Measurements from ENCODE around the gene PLAU.
"Not testable (repeated sequence)": the region's sequence is repeated elsewhere in the genome, so short reads cannot be mapped to it uniquely, and the experiment has no call there.

PLAU gene

GRCh38 chr10:73876157-73876556 is 34.8 kb upstream of the PLAU start:
- no peak for FAIRE-seq
- no peak for DNase-seq (ENCODE audit: extremely low spot score, insufficient read length, low read depth)

- FAIRE-seq: no peak
These were observed 34.4 kb upstream of the PLAU start for GRCh38 chr10:73876566-73876965.

GRCh38 chr10:73876971-73877370 is 34.0 kb upstream of the PLAU start:
- no peak for DNase-seq (ENCODE audit: extremely low spot score, insufficient read length, low read depth)
- FAIRE-seq: no peak

More at GRCh38 chr10:73876566-73876965, 34.4 kb upstream of the PLAU start:
- no peak for DNase-seq (ENCODE audit: extremely low spot score, insufficient read length, low read depth)

- DNase-seq (ENCODE audit: extremely low spot score, insufficient read length, low read depth) (no peak), FAIRE-seq (no peak)
These were observed 33.3 kb upstream of the PLAU start for GRCh38 chr10:73877533-73878160.

- FAIRE-seq: no peak
- DNase-seq (ENCODE audit: extremely low spot score, insufficient read length, low read depth): no peak
These were observed 32.6 kb upstream of the PLAU start for GRCh38 chr10:73878365-73878764.

GRCh38 chr10:73879296-73880173 is 31.4 kb upstream of the PLAU start:
- peak; percentile 88 for FAIRE-seq
- DNase-seq (ENCODE audit: extremely low spot score, insufficient read length, low read depth): peak; percentile 55

GRCh38 chr10:73881221-73881919 is 29.6 kb upstream of the PLAU start:
- FAIRE-seq (no peak), DNase-seq (ENCODE audit: extremely low spot score, insufficient read length, low read depth) (no peak)

- FAIRE-seq (no peak), DNase-seq (ENCODE audit: extremely low spot score, insufficient read length, low read depth) (no peak)
These were observed 26.9 kb upstream of the PLAU start for GRCh38 chr10:73884017-73884416.

- no peak for DNase-seq (ENCODE audit: extremely low spot score, insufficient read length, low read depth)
- peak; percentile 77 for FAIRE-seq
These were observed 24.8 kb upstream of the PLAU start for GRCh38 chr10:73886085-73886529.

- no peak for DNase-seq (ENCODE audit: extremely low spot score, insufficient read length, low read depth)
- no peak for FAIRE-seq
These were observed 24.2 kb upstream of the PLAU start for GRCh38 chr10:73886661-73887293.

GRCh38 chr10:73887294-73888039 is 23.5 kb upstream of the PLAU start:
- no peak for FAIRE-seq
- no peak for DNase-seq (ENCODE audit: extremely low spot score, insufficient read length, low read depth)

- no peak for DNase-seq (ENCODE audit: extremely low spot score, insufficient read length, low read depth)
- no peak for FAIRE-seq
These were observed 22.4 kb upstream of the PLAU start for GRCh38 chr10:73888514-73888913.

GRCh38 chr10:73889014-73889413 is 21.9 kb upstream of the PLAU start:
- DNase-seq (ENCODE audit: extremely low spot score, insufficient read length, low read depth): no peak
- peak; percentile 9 for FAIRE-seq

- FAIRE-seq: not testable (repeated sequence)
These were observed 21.5 kb upstream of the PLAU start for GRCh38 chr10:73889416-73889815.

GRCh38 chr10:73890261-73890660 is 20.7 kb upstream of the PLAU start:
- FAIRE-seq (no peak), DNase-seq (ENCODE audit: extremely low spot score, insufficient read length, low read depth) (no peak)

More at GRCh38 chr10:73889416-73889815, 21.5 kb upstream of the PLAU start:
- not testable (repeated sequence) for DNase-seq (ENCODE audit: extremely low spot score, insufficient read length, low read depth)

- DNase-seq (ENCODE audit: extremely low spot score, insufficient read length, low read depth); FAIRE-seq: not testable (repeated sequence)
These were observed 20.1 kb upstream of the PLAU start for GRCh38 chr10:73890830-73891229.

GRCh38 chr10:73891540-73891939 is 19.4 kb upstream of the PLAU start:
- DNase-seq (ENCODE audit: extremely low spot score, insufficient read length, low read depth) (no peak), FAIRE-seq (no peak)

- DNase-seq (ENCODE audit: extremely low spot score, insufficient read length, low read depth) (no peak), FAIRE-seq (no peak)
These were observed 18.5 kb upstream of the PLAU start for GRCh38 chr10:73892310-73893030.

GRCh38 chr10:73893426-73893825 is 17.5 kb upstream of the PLAU start:
- no peak for DNase-seq (ENCODE audit: extremely low spot score, insufficient read length, low read depth)
- FAIRE-seq: no peak

Measured in GM18507 (cell line).